BJ (cell line): Measurements from ENCODE around the gene PLEKHA7. TPM values are rescaled to one million over a fixed set of nuclear protein-coding genes. Genes with fewer than 3 reads are reported as not detected.
A peak's percentile ranks its signal among the peaks of the same experiment; 100 is the strongest.

Experiments used
- CTCF ChIA-PET: fragments of 350-600 bp; formaldehyde crosslinking; extraction: SDS; loops from one replicate; lab custom pipeline; 2021; ENCODE audit warnings: antibody characterized with exemption, inconsistent platforms; lab: Yijun Ruan, JAX
- POLR2A ChIA-PET: fragments of 300-600 bp; sonication (Branson Sonifier 250); formaldehyde crosslinking; extraction: SDS; loops from one replicate; lab custom pipeline; 2021; ENCODE audit warnings: antibody characterized with exemption; lab: Charles Lee
- DNase-seq: peaks from one replicate; pipeline ENCODE4 v3.0.0-alpha.2; 2011; ENCODE audit warnings: low read depth
- H3K27me3 ChIP-seq: 2 replicates; pipeline ENCODE4 v1.6.0; 2011; ENCODE audit warnings: low read length; ENCODE audit not compliant: control insufficient read depth, insufficient read depth
- H3K36me3 ChIP-seq: 2 replicates; pipeline ENCODE4 v1.5.1; 2011; ENCODE audit warnings: low read length; ENCODE audit not compliant: control insufficient read depth, insufficient read depth
- H3K4me3 ChIP-seq: 2 replicates; pipeline ENCODE4 v1.5.1; 2011; ENCODE audit warnings: low read depth, mild to moderate bottlenecking, control low read depth, low read length
- CTCF ChIP-seq: IDR thresholded peaks from 2 replicates; pipeline ENCODE4 v1.5.1; 2011; ENCODE audit warnings: low read depth, mild to moderate bottlenecking, control low read depth, inconsistent platforms, low read length, moderate library complexity; ENCODE audit not compliant: insufficient read depth
- polyA plus RNA-seq: library from polyadenylated mRNA; depleted of rRNA; stranded (reverse); fragments of >200 nt; gene quantifications from 2 replicates; pipeline ENCODE4 v1.2.3, GENCODE V29; 2011

The PLEKHA7 gene
- polyA plus RNA-seq, 1 experiment = 0.04 TPM

- no peak for TF ChIP-seq CTCF
- H3K4me3 ChIP-seq = no peak overlapping the region
- no peaks in the 10 kb centered on the region for H3K27me3 ChIP-seq
- ChIA-PET CTCF (interaction anchor here (0.6 to 1.6 kb wide), 5 partner anchors 8 to 946 kb away, joined by 3 to 4 read pairs (median 3); no protein-coding TSS in a partner anchor), POLR2A (no interaction called here)
- DNase-seq = no peak
- no peaks in the 10 kb centered on the region for H3K36me3 ChIP-seq
Measured at GRCh38 chr11:16793009-16793408, 221.2 kb downstream of the PLEKHA7 start.

- Histone ChIP-seq H3K36me3 (no peaks in the 10 kb centered on the region), H3K4me3 (no peak overlapping the region), H3K27me3 (no peaks in the 10 kb centered on the region)
- ChIA-PET CTCF (interaction anchor here (0.6 to 2.4 kb wide), 5 partner anchors 8 to 464 kb away, joined by 3 to 8 read pairs (median 4); no protein-coding TSS in a partner anchor), POLR2A (no interaction called here)
- DNase-seq = no peak
- TF ChIP-seq CTCF = no peak
Measured at GRCh38 chr11:16792426-16792825, 221.8 kb downstream of the PLEKHA7 start.

GRCh38 chr11:16791191-16791961 is 222.8 kb downstream of the PLEKHA7 start:
- H3K27me3 ChIP-seq = no peaks in the 10 kb centered on the region
- ChIA-PET POLR2A (no interaction called here), CTCF (interaction anchor here (0.5 to 2.4 kb wide), 6 partner anchors 10 to 1584 kb away, joined by 3 to 8 read pairs (median 4); no protein-coding TSS in a partner anchor)
- H3K36me3 ChIP-seq = no peaks in the 10 kb centered on the region
- DNase-seq = peak; percentile 74
- H3K4me3 ChIP-seq = no peak overlapping the region
- TF ChIP-seq CTCF = no peak

GRCh38 chr11:16790486-16791190 is 223.6 kb downstream of the PLEKHA7 start:
- no peak overlapping the region for H3K4me3 ChIP-seq
- H3K36me3 ChIP-seq = no peaks in the 10 kb centered on the region
- POLR2A ChIA-PET = no interaction called here
- H3K27me3 ChIP-seq = no peaks in the 10 kb centered on the region
- CTCF ChIA-PET = interaction anchor here (0.5 to 2.4 kb wide), 6 partner anchors 9 to 1584 kb away, joined by 3 to 8 read pairs (median 4); no protein-coding TSS in a partner anchor
- no peak for TF ChIP-seq CTCF
- no peak for DNase-seq
